Neural cell (in vitro differentiated cells): ENCODE results near the gene ANGPTL2. TPM values are rescaled to one million over a fixed set of nuclear protein-coding genes. Genes with fewer than 3 reads are reported as not detected.

Experiments
- H2AFZ ChIP-seq: fragments of 200-600, 300-800 bp; sonication (generic), shearing (Covaris generic); 2 replicates; pipeline ENCODE4 v1.6.0; 2014; ENCODE audit warnings: low read depth, mild to moderate bottlenecking, antibody characterized with exemption, low read length, moderate library complexity
- H3F3A ChIP-seq: fragments of 200-600 bp; shearing (Covaris generic); 2 replicates; pipeline ENCODE4 v1.6.1; 2016; ENCODE audit warnings: mild to moderate bottlenecking, moderate library complexity, mixed read lengths, antibody characterized with exemption, low read length; ENCODE audit not compliant: insufficient read depth, poor library complexity, severe bottlenecking
- H3K27ac ChIP-seq: fragments of 200-600, 300-800 bp; sonication (generic), shearing (Covaris generic); 2 replicates; pipeline ENCODE4 v1.5.1; 2014; ENCODE audit warnings: mild to moderate bottlenecking, low read length, moderate library complexity
- H3K27me3 ChIP-seq: fragments of 300-800, 200-600 bp; sonication (generic), shearing (Covaris generic); 2 replicates; pipeline ENCODE4 v1.6.0; 2014; ENCODE audit warnings: mild to moderate bottlenecking, low read depth, low read length, moderate library complexity; ENCODE audit not compliant: insufficient read depth
- H3K36me3 ChIP-seq: fragments of 300-800, 200-600 bp; sonication (generic), shearing (Covaris generic); 2 replicates; pipeline ENCODE4 v1.5.1; 2014; ENCODE audit warnings: mild to moderate bottlenecking, antibody characterized with exemption, low read length, moderate library complexity; ENCODE audit not compliant: insufficient read depth
- H3K4me2 ChIP-seq: fragments of 300-800, 200-600 bp; sonication (generic), shearing (Covaris generic); 2 replicates; pipeline ENCODE4 v1.6.0; 2014; ENCODE audit warnings: mild to moderate bottlenecking, low read length
- H3K4me3 ChIP-seq: fragments of 300-800, 200-600 bp; sonication (generic), shearing (Covaris generic); 2 replicates; pipeline ENCODE4 v1.5.1; 2014; ENCODE audit warnings: mild to moderate bottlenecking, low read length, moderate library complexity
- H3K79me2 ChIP-seq: fragments of 200-600 bp; shearing (Covaris generic); replicated peaks from 2 replicates; pipeline ENCODE4 v1.6.0; 2014; ENCODE audit warnings: mild to moderate bottlenecking, low read length, moderate library complexity; ENCODE audit not compliant: insufficient read depth
- H3K9ac ChIP-seq: fragments of 300-800, 200-600 bp; sonication (generic), shearing (Covaris generic); 2 replicates; pipeline ENCODE4 v1.6.1; 2016; ENCODE audit warnings: mild to moderate bottlenecking, low read length, mixed read lengths
- H3K9me2 ChIP-seq: fragments of 200-600 bp; shearing (Covaris generic); 2 replicates; pipeline ENCODE4 v1.6.1; 2016; ENCODE audit warnings: mild to moderate bottlenecking, low read length, mixed read lengths; ENCODE audit not compliant: insufficient read depth
- H3K9me3 ChIP-seq: fragments of 200-600, 300-800 bp; sonication (generic), shearing (Covaris generic); 2 replicates; pipeline ENCODE4 v1.6.1; 2016; ENCODE audit warnings: mild to moderate bottlenecking, mixed run types, low read length, moderate library complexity, mixed read lengths
- H4K20me1 ChIP-seq: fragments of 200-600 bp; shearing (Covaris generic); 2 replicates; pipeline ENCODE4 v1.6.1; 2016; ENCODE audit warnings: mild to moderate bottlenecking, mixed run types; ENCODE audit not compliant: insufficient read depth
- EP300 ChIP-seq: fragments of 450-650 bp; conservative IDR thresholded peaks from 2 replicates; pipeline ENCODE4 v1.6.1; 2014; ENCODE audit warnings: antibody characterized with exemption, mild to moderate bottlenecking, moderate library complexity; ENCODE audit not compliant: poor library complexity, severe bottlenecking
- EZH2 ChIP-seq: fragments of 200-600, 300-800 bp; shearing (Covaris generic), sonication (generic); IDR thresholded peaks from 2 replicates; pipeline ENCODE4 v1.6.1; 2014; ENCODE audit warnings: antibody characterized with exemption, low read length, borderline replicate concordance, mild to moderate bottlenecking; ENCODE audit not compliant: insufficient read depth, poor library complexity, severe bottlenecking
- MXI1 ChIP-seq: fragments of 450-650 bp; conservative IDR thresholded peaks from 2 replicates; pipeline ENCODE4 v1.6.1; 2014; ENCODE audit warnings: antibody characterized with exemption, mild to moderate bottlenecking; ENCODE audit not compliant: poor library complexity, severe bottlenecking
- POLR2AphosphoS5 ChIP-seq: IDR thresholded peaks from 2 replicates; pipeline ENCODE4 v1.6.1; 2012
- RAD21 ChIP-seq: fragments of 450-650 bp; conservative IDR thresholded peaks from 2 replicates; pipeline ENCODE4 v1.6.1; 2014; ENCODE audit warnings: antibody characterized with exemption, mild to moderate bottlenecking, moderate library complexity
- SMC3 ChIP-seq: fragments of 450-650 bp; conservative IDR thresholded peaks from 2 replicates; pipeline ENCODE4 v1.6.1; 2014; ENCODE audit warnings: antibody characterized with exemption, mild to moderate bottlenecking, moderate library complexity; ENCODE audit not compliant: poor library complexity
- TAF1 ChIP-seq: IDR thresholded peaks from 2 replicates; pipeline ENCODE4 v1.6.1; 2012; ENCODE audit warnings: low read depth
- polyA plus RNA-seq: library from polyadenylated mRNA; depleted of rRNA; stranded (reverse); fragments of >200 nt; gene quantifications from 2 replicates; pipeline ENCODE4 v1.2.3, GENCODE V29; 2014
- TF ChIP-seq, protein P1 (sequence below): fragments of 450-650 bp; IDR thresholded peaks from 2 replicates; pipeline ENCODE4 v1.5.1; 2014; ENCODE audit warnings: antibody characterized with exemption, mild to moderate bottlenecking, moderate library complexity; ENCODE audit not compliant: poor library complexity, severe bottlenecking
- TF ChIP-seq, protein P2 (sequence below): IDR thresholded peaks from 2 replicates; pipeline ENCODE4 v1.6.1; 2012; ENCODE audit warnings: borderline replicate concordance

ANGPTL2 gene
- polyA plus RNA-seq, 1 donor from 2014 or later, result not detected

GRCh38 chr9:127058645-127059021 is 63.8 kb downstream of the ANGPTL2 start:
- Histone ChIP-seq H2AFZ (no peak overlapping the region), H3K9me2 (no peaks in the 10 kb centered on the region), H3K9me3 (no peaks in the 10 kb centered on the region), H3K4me2 (no peak overlapping the region), H4K20me1 (no peaks in the 10 kb centered on the region), H3K79me2 (no peaks in the 10 kb centered on the region), H3K27me3 (no peaks in the 10 kb centered on the region), H3K9ac (no peak overlapping the region), H3K27ac (no peak overlapping the region), H3K4me3 (no peak overlapping the region), H3F3A (no peaks in the 10 kb centered on the region), H3K36me3 (peaks cover under 1% of the 10 kb centered on the region)
- no peak for TF ChIP-seq RAD21
- TF ChIP-seq SMC3, result no peak
- no peak for TF ChIP-seq POLR2AphosphoS5
- no peak for TF ChIP-seq EP300
- TF ChIP-seq, protein P1, sequence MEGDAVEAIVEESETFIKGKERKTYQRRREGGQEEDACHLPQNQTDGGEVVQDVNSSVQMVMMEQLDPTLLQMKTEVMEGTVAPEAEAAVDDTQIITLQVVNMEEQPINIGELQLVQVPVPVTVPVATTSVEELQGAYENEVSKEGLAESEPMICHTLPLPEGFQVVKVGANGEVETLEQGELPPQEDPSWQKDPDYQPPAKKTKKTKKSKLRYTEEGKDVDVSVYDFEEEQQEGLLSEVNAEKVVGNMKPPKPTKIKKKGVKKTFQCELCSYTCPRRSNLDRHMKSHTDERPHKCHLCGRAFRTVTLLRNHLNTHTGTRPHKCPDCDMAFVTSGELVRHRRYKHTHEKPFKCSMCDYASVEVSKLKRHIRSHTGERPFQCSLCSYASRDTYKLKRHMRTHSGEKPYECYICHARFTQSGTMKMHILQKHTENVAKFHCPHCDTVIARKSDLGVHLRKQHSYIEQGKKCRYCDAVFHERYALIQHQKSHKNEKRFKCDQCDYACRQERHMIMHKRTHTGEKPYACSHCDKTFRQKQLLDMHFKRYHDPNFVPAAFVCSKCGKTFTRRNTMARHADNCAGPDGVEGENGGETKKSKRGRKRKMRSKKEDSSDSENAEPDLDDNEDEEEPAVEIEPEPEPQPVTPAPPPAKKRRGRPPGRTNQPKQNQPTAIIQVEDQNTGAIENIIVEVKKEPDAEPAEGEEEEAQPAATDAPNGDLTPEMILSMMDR, result no peak
- TF ChIP-seq EZH2, result no peak
- TF ChIP-seq, protein P2, sequence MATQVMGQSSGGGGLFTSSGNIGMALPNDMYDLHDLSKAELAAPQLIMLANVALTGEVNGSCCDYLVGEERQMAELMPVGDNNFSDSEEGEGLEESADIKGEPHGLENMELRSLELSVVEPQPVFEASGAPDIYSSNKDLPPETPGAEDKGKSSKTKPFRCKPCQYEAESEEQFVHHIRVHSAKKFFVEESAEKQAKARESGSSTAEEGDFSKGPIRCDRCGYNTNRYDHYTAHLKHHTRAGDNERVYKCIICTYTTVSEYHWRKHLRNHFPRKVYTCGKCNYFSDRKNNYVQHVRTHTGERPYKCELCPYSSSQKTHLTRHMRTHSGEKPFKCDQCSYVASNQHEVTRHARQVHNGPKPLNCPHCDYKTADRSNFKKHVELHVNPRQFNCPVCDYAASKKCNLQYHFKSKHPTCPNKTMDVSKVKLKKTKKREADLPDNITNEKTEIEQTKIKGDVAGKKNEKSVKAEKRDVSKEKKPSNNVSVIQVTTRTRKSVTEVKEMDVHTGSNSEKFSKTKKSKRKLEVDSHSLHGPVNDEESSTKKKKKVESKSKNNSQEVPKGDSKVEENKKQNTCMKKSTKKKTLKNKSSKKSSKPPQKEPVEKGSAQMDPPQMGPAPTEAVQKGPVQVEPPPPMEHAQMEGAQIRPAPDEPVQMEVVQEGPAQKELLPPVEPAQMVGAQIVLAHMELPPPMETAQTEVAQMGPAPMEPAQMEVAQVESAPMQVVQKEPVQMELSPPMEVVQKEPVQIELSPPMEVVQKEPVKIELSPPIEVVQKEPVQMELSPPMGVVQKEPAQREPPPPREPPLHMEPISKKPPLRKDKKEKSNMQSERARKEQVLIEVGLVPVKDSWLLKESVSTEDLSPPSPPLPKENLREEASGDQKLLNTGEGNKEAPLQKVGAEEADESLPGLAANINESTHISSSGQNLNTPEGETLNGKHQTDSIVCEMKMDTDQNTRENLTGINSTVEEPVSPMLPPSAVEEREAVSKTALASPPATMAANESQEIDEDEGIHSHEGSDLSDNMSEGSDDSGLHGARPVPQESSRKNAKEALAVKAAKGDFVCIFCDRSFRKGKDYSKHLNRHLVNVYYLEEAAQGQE, result no peak
- TF ChIP-seq TAF1, result no peak

DNA sequence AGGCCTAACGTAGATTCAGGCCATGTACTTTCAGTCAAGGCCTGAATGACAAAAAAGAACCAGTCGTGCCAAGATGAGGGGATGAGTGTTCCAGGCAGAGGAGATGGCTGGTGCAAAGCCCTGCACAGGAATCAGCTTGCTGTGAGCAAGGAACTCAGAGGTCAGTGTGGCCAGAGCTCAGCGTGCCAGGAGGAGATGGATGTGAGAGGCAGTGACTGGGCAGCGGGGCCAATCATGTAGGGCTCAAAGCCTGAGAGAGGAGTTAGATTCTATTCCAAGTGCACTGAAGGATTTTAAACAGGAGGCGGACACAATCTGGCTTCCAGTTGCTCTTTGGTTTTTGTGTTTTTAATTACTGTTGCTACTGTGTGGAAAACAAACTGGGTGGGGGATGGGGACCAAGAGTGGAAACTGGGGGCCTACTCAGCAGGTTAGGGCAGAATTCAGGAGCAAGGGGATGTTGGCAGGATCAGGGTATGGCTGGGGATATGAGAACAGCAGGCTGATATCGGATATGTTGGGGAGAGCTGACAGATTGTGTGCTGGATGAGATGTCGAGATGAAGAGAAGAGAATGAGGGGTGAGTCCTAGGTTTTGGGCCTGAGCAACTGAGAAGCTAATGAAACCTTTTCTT is 64.3 kb downstream of the ANGPTL2 start:
- TF ChIP-seq RAD21, result no peak
- no peak for TF ChIP-seq EP300
- no peak for TF ChIP-seq POLR2AphosphoS5
- TF ChIP-seq, protein P1, result no peak
- TF ChIP-seq, protein P2, result no peak
- TF ChIP-seq SMC3, result no peak
- TF ChIP-seq TAF1, result no peak
- no peak for TF ChIP-seq EZH2
- no peak for TF ChIP-seq MXI1
- Histone ChIP-seq H3K4me2 (no peak overlapping the region), H3K36me3 (peaks cover 3% of the 10 kb centered on the region), H4K20me1 (no peaks in the 10 kb centered on the region), H3F3A (no peaks in the 10 kb centered on the region), H3K4me3 (no peak overlapping the region), H3K79me2 (no peaks in the 10 kb centered on the region), H2AFZ (no peak overlapping the region), H3K9me2 (no peaks in the 10 kb centered on the region), H3K27ac (no peak overlapping the region), H3K27me3 (no peaks in the 10 kb centered on the region), H3K9me3 (no peaks in the 10 kb centered on the region), H3K9ac (no peak overlapping the region)
